ENCODE results near the gene VIPAS39.
"Not testable (repeated sequence)": the region's sequence is repeated elsewhere in the genome, so short reads cannot be mapped to it uniquely, and the experiment has no call there.

The VIPAS39 gene

GRCh38 chr14:77470224-77470870, 12.9 kb upstream of the VIPAS39 start:
- no peak for DNase-seq (ENCODE audit: low read depth)

- DNase-seq (ENCODE audit: low read depth): no peak
Observed at GRCh38 chr14:77469539-77469938, 12.1 kb upstream of the VIPAS39 start.

- no peak for DNase-seq (ENCODE audit: low read depth)
Observed at GRCh38 chr14:77469067-77469505, 11.7 kb upstream of the VIPAS39 start.

GRCh38 chr14:77467801-77468200, 10.4 kb upstream of the VIPAS39 start:
- DNase-seq (ENCODE audit: low read depth): no peak

- DNase-seq (ENCODE audit: low read depth): peak; percentile 46
Observed at GRCh38 chr14:77459072-77459723, 1.8 kb upstream of the VIPAS39 start.

GRCh38 chr14:77458249-77458950, 999 bp upstream of the VIPAS39 start:
- DNase-seq (ENCODE audit: low read depth): no peak

GRCh38 chr14:77457115-77457521, 283 bp downstream of the VIPAS39 start:
- no peak for DNase-seq (ENCODE audit: low read depth)

- DNase-seq (ENCODE audit: low read depth): no peak
Observed at GRCh38 chr14:77455966-77456640, 1.3 kb downstream of the VIPAS39 start.

- no peak for DNase-seq (ENCODE audit: low read depth)
Observed at GRCh38 chr14:77442196-77442595, 15.2 kb downstream of the VIPAS39 start.

GRCh38 chr14:77439861-77440260, 17.5 kb downstream of the VIPAS39 start:
- no peak for DNase-seq (ENCODE audit: low read depth)

GRCh38 chr14:77438596-77438995, 18.8 kb downstream of the VIPAS39 start:
- no peak for DNase-seq (ENCODE audit: low read depth)

- DNase-seq (ENCODE audit: low read depth): no peak
Observed at GRCh38 chr14:77436042-77436441, 21.4 kb downstream of the VIPAS39 start.

- DNase-seq (ENCODE audit: low read depth): no peak
Observed at GRCh38 chr14:77426396-77426795, 31.0 kb downstream of the VIPAS39 start.

GRCh38 chr14:77424862-77425261, 32.5 kb downstream of the VIPAS39 start:
- no peak for DNase-seq (ENCODE audit: low read depth)

GRCh38 chr14:77423423-77423822, 34.0 kb downstream of the VIPAS39 start, which contains the start of gene NOXRED1:
NOXRED1 (minus strand) TSS chr14:77423523; CDS start chr14:77422889, 634 bp downstream.
- DNase-seq (ENCODE audit: low read depth): no peak

GRCh38 chr14:77421201-77421600, 36.2 kb downstream of the VIPAS39 start:
- DNase-seq (ENCODE audit: low read depth): no peak

- no peak for DNase-seq (ENCODE audit: low read depth)
Observed at GRCh38 chr14:77416836-77417235, 40.6 kb downstream of the VIPAS39 start.

- DNase-seq (ENCODE audit: low read depth): not testable (repeated sequence)
Observed at GRCh38 chr14:77416098-77416497, 41.3 kb downstream of the VIPAS39 start.

GRCh38 chr14:77415403-77416030, 41.9 kb downstream of the VIPAS39 start:
- not testable (repeated sequence) for DNase-seq (ENCODE audit: low read depth)

- DNase-seq (ENCODE audit: low read depth): no peak
Observed at GRCh38 chr14:77409131-77409533, 48.3 kb downstream of the VIPAS39 start.

GRCh38 chr14:77407158-77407557, 50.2 kb downstream of the VIPAS39 start:
- DNase-seq (ENCODE audit: low read depth): no peak

GRCh38 chr14:77406718-77407117, 50.7 kb downstream of the VIPAS39 start:
- DNase-seq (ENCODE audit: low read depth): no peak
